B cell (primary cell): ENCODE results near the gene LRP1. TPM values are rescaled to one million over a fixed set of nuclear protein-coding genes. Genes with fewer than 3 reads are reported as not detected.

Experiments
- ATAC-seq: fragments of 200-7000 bp; cut with Tn5 transposase; one replicate; pipeline ENCODE4 v1.10.0; 2021; ENCODE audit warnings: low read depth, mild to moderate bottlenecking, moderate number of reproducible peaks, moderate library complexity
- CTCF ChIA-PET: fragments of 350-600 bp; sonication (Branson Sonifier 250); formaldehyde crosslinking; loops from one replicate; lab custom pipeline; 2021; ENCODE audit warnings: antibody characterized with exemption, inconsistent platforms; lab: Charles Lee
- POLR2A ChIA-PET: fragments of 350-600 bp; sonication (Branson Sonifier 250); formaldehyde crosslinking; loops from one replicate; lab custom pipeline; 2021; ENCODE audit warnings: antibody characterized with exemption; lab: Charles Lee
- DNase-seq: peaks from one replicate; pipeline ENCODE4 v3.0.0; 2013
- H2AFZ ChIP-seq: 2 replicates; pipeline ENCODE4 v1.6.1; 2012; ENCODE audit warnings: mild to moderate bottlenecking, low read depth, low read length; ENCODE audit not compliant: insufficient read depth, poor library complexity, severe bottlenecking
- H3K27ac ChIP-seq, 2 donors: 1 replicate in 1 of 2; 2 replicates in 1 of 2; pipeline ENCODE4 v1.5.1; 2012 to 2013; ENCODE audit warnings: low read length in 2 of 2, mild to moderate bottlenecking in 2 of 2, moderate library complexity in 1 of 2
- H3K27me3 ChIP-seq, 4 experiments: fragments of 200-600 bp in 1 of 4; sonication (generic) in 1 of 4; replicated peaks in 1 of 4; 1 replicate in 2 of 4; 2 replicates in 2 of 4; pipeline versions ENCODE4 v1.6.1 to v1.7.0; 2013 to 2016; ENCODE audit warnings: low read length in 3 of 4, mild to moderate bottlenecking in 2 of 4, mixed read lengths in 1 of 4, moderate library complexity in 1 of 4; ENCODE audit not compliant: insufficient read depth in 4 of 4, control insufficient read depth in 3 of 4; ENCODE audit errors: control extremely low read depth in 1 of 4
- H3K36me3 ChIP-seq, 2 experiments: replicated peaks in 1 of 2; 1 replicate in 1 of 2; 2 replicates in 1 of 2; pipeline versions ENCODE4 v1.6.1 to v1.7.1; 2013; ENCODE audit warnings: low read length in 1 of 2; ENCODE audit not compliant: insufficient read depth in 2 of 2, control insufficient read depth in 1 of 2; ENCODE audit errors: control extremely low read depth in 1 of 2, extremely low read depth in 1 of 2
- H3K4me1 ChIP-seq, 2 donors: fragments of 200-600 bp in 1 of 2; sonication (generic) in 1 of 2; 1 replicate in 1 of 2; 2 replicates in 1 of 2; pipeline versions ENCODE4 v1.5.1 to v1.6.1; 2013 to 2017; ENCODE audit warnings: low read length in 2 of 2; ENCODE audit not compliant: control insufficient read depth in 2 of 2, insufficient read depth in 2 of 2
- H3K4me2 ChIP-seq: replicated peaks from 2 replicates; pipeline ENCODE3; 2012; ENCODE audit warnings: mild to moderate bottlenecking, low read depth, low read length; ENCODE audit not compliant: poor library complexity, severe bottlenecking
- H3K4me3 ChIP-seq, 5 experiments: fragments of 200-600 bp in 1 of 5; sonication (generic) in 1 of 5; 1 replicate in 3 of 5; 2 replicates in 2 of 5; pipeline versions ENCODE4 v1.5.1 to v1.7.0; 2011 to 2016; ENCODE audit warnings: low read length in 4 of 5, mild to moderate bottlenecking in 4 of 5, low read depth in 2 of 5, control low read depth in 1 of 5, moderate library complexity in 1 of 5; ENCODE audit not compliant: insufficient read depth in 1 of 5; ENCODE audit errors: control extremely low read depth in 1 of 5, extremely low read depth in 1 of 5
- H3K79me2 ChIP-seq: fragments of 200-600 bp; sonication (generic); one replicate; pipeline ENCODE4 v1.6.0; 2016; ENCODE audit warnings: low read length; ENCODE audit not compliant: control insufficient read depth, insufficient read depth
- H3K9ac ChIP-seq: fragments of 200-600 bp; sonication (generic); 2 replicates; pipeline ENCODE4 v1.6.1; 2017; ENCODE audit warnings: mild to moderate bottlenecking, low read length, moderate library complexity
- H3K9me3 ChIP-seq, 3 donors: one replicate each; pipeline versions ENCODE4 v1.6.1 to v1.7.1; 2013; ENCODE audit warnings: low read length in 2 of 3; ENCODE audit not compliant: control insufficient read depth in 2 of 3, insufficient read depth in 1 of 3; ENCODE audit errors: control extremely low read depth in 1 of 3
- H4K20me1 ChIP-seq: 2 replicates; pipeline ENCODE4 v1.6.0; 2012; ENCODE audit warnings: mild to moderate bottlenecking, low read length; ENCODE audit not compliant: insufficient read depth, control insufficient read depth, poor library complexity, severe bottlenecking
- H3K27ac Mint-ChIP-seq: one replicate; pipeline ENCODE4 v1.8.0; 2021; ENCODE audit warnings: mixed read lengths
- H3K27me3 Mint-ChIP-seq: one replicate; pipeline ENCODE4 v1.8.0; 2021; ENCODE audit warnings: mixed read lengths
- H3K4me1 Mint-ChIP-seq: one replicate; pipeline ENCODE4 v1.8.0; 2021; ENCODE audit warnings: mixed read lengths
- H3K4me3 Mint-ChIP-seq: one replicate; pipeline ENCODE4 v1.8.0; 2021; ENCODE audit warnings: mixed read lengths
- H3K9me3 Mint-ChIP-seq: one replicate; pipeline ENCODE4 v1.8.0; 2022; ENCODE audit warnings: mixed read lengths; ENCODE audit not compliant: insufficient read depth
- CTCF ChIP-seq: fragments of 200-600 bp; IDR thresholded peaks from one replicate; pipeline ENCODE4 v1.8.0; 2022; ENCODE audit warnings: antibody characterized with exemption, mild to moderate bottlenecking
- EZH2 ChIP-seq: IDR thresholded peaks from 2 replicates; pipeline ENCODE4 v1.6.1; 2012; ENCODE audit warnings: borderline replicate concordance, low read depth, mild to moderate bottlenecking, moderate library complexity, low read length; ENCODE audit not compliant: insufficient read depth, poor library complexity, severe bottlenecking
- WGBS: methylation state at CpG from one replicate; pipeline ENCODE4 v1.1.5; 2013; ENCODE audit warnings: missing lambda C conversion rate; ENCODE audit not compliant: insufficient coverage; 5-methylcytosine and 5-hydroxymethylcytosine counted together
- intact Hi-C: fragments of 100-400 bp; cut with micrococcal nuclease; formaldehyde crosslinking; loops from one replicate; pipeline ENCODE4 v1.10.0; 2022
- polyA plus RNA-seq: library from polyadenylated mRNA; depleted of rRNA; stranded (reverse); fragments of >200 nt; gene quantifications from 2 replicates; pipeline ENCODE4 v1.2.3, GENCODE V29; 2012
- total RNA-seq, 2 donors: library from RNA; stranded (reverse); fragments of 120-200 nt in 1 of 2; gene quantifications; 1 replicate in 1 of 2; 2 replicates in 1 of 2; pipeline versions ENCODE4 v1.2.3 to v1.2.4, GENCODE V29; 2013 to 2022

The LRP1 gene
- total and polyA plus RNA-seq, 2 donors (not counting 1 experiment from before 2014, with no cell fraction given): 2.0 to 4.1 TPM

- H3K79me2 ChIP-seq: no peaks in the 10 kb centered on the region
- no peaks in the 10 kb centered on the region for H3K36me3 ChIP-seq
- no peak overlapping the region for H3K9ac ChIP-seq
These were observed 37.5 kb downstream of the LRP1 start for GRCh38 chr12:57165741-57166140.

DNA sequence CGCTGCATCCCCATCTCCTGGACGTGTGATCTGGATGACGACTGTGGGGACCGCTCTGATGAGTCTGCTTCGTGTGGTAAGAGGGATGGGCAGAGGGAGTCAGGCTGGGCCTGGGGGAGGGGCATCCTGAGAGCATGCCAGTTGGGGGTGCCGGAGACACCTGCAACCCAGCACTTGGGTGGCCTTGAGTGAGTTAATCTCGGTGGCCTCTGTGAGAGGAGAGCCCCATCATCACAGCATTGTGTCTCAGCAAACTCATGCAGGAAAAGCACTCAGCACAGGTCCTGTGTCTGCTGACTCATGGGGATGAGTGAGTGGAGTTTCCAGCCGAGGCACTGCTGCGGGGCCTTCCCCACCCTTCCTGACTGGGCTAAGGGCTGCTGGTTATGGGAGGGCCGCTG, 38.7 kb downstream of the LRP1 start:
- TF ChIP-seq CTCF (no peak), EZH2 (no peak)
- Histone ChIP-seq H3K4me2 (no peak overlapping the region), H3K9me3 (no peaks in the 10 kb centered on the region), H3K79me2 (no peaks in the 10 kb centered on the region), H3K4me1 (no peaks in the 10 kb centered on the region), H3K27me3 (no peaks in the 10 kb centered on the region), H3K36me3 (no peaks in the 10 kb centered on the region), H3K4me3 (no peak overlapping the region), H3K9ac (no peak overlapping the region), H4K20me1 (no peaks in the 10 kb centered on the region), H2AFZ (no peak overlapping the region), H3K27ac (no peak overlapping the region)
- no peaks in the 10 kb centered on the region for H3K4me1 Mint-ChIP-seq
- intact Hi-C loops: no loop called here
- CTCF ChIA-PET: no interaction called here
- WGBS: 62% methylated on average over 10 of the region's 10 CpGs
- POLR2A ChIA-PET: no interaction called here
- no peak for DNase-seq
- H3K9me3 Mint-ChIP-seq: no peaks in the 10 kb centered on the region
- peaks cover 6% of the 10 kb centered on the region for H3K27me3 Mint-ChIP-seq
- no peak overlapping the region for H3K4me3 Mint-ChIP-seq
- no peak overlapping the region for H3K27ac Mint-ChIP-seq
- no peak for ATAC-seq

More at GRCh38 chr12:57165741-57166140, 37.5 kb downstream of the LRP1 start:
- Histone ChIP-seq H2AFZ (no peak overlapping the region), H3K27ac (no peak overlapping the region), H3K4me3 (no peak overlapping the region), H3K27me3 (no peaks in the 10 kb centered on the region), H3K4me1 (no peaks in the 10 kb centered on the region), H3K9me3 (no peaks in the 10 kb centered on the region), H3K4me2 (no peak overlapping the region), H4K20me1 (no peaks in the 10 kb centered on the region)
- intact Hi-C loops: no loop called here
- Mint-ChIP-seq H3K9me3 (no peaks in the 10 kb centered on the region), H3K27me3 (peaks cover 6% of the 10 kb centered on the region), H3K27ac (no peak overlapping the region), H3K4me1 (no peaks in the 10 kb centered on the region), H3K4me3 (no peak overlapping the region)
- ATAC-seq (no peak), DNase-seq (no peak)
- ChIA-PET POLR2A (no interaction called here), CTCF (interaction anchor here (0.8 kb wide), 1 partner anchor 17 kb away, joined by 3 read pairs; no protein-coding TSS in a partner anchor)
- TF ChIP-seq CTCF: no peak
- no peak for TF ChIP-seq EZH2
- 94% methylated on average over 19 of the region's 19 CpGs for WGBS
